Measurements from ENCODE around the gene USP5.
"Not testable (repeated sequence)": the region's sequence is repeated elsewhere in the genome, so short reads cannot be mapped to it uniquely, and the experiment has no call there.

The USP5 gene

GRCh38 chr12:6887460-6887859 is 35.5 kb downstream of the USP5 start:
- DNase-seq (ENCODE audit: low spot score): no peak

DNA sequence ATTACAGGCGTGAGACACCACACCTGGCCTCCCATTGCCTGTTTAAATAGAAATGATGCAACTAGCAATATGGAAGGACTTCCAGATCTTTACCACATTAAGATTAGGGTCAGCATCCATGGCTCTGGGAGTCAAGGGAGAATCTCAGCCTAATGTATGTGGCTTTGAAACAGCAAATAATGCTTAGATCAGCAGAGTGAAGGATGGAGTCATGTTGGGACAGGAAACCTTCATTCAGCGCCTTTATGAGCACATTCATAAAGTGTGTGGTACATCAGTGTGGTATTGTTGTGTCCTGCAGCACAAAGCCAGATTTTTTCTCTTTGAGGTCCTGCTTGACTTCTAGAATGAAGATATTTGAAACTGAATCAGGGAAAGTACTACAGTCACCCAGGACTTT is 36.4 kb downstream of the USP5 start:
- DNase-seq (ENCODE audit: low spot score): no peak

GRCh38 chr12:6888794-6889193 is 36.8 kb downstream of the USP5 start:
- DNase-seq (ENCODE audit: low spot score): not testable (repeated sequence)

DNA sequence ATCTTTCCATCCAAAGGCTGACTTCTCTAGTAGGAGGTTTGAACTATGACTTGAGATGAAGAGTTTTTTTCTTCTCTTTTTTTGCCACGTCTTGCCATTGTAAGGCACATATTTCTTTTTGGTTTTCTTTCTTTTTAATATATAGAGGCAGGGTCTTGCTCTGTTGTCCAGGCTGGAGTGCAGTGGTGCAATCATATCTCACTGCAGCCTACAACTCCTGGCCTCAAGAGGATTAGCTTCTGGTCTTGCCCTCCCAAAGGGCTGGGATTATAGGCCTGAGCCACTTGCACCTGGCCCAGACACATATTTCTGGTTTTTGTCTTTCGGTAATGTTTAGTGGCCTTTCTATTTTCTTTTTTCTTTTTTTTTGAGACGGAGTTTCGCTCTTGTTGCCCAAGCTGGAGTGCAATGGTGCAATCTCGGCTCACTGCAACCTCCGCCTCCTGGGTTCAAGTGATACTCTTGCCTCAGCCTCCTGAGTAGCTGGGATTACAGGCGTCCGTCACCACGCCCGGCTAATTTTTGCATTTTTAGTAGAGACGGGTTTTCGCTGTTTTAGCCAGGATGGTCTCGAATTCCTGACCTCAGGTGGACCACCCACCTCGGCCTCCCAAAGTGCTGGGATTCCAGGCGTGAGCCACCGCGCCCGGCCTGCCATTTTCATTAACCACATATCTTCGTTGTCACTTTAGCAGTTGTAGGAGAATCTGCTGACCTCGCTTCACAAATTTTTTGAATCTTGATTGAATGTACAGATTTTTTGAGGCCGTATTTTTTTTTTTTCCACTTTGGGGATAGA is 38.0 kb downstream of the USP5 start:
- DNase-seq (ENCODE audit: low spot score): not testable (repeated sequence)

- peak; percentile 95 for DNase-seq (ENCODE audit: low spot score)
Observed at GRCh38 chr12:6890789-6891645, 39.1 kb downstream of the USP5 start.

- DNase-seq (ENCODE audit: low spot score): no peak
Observed at GRCh38 chr12:6891646-6892001, 39.7 kb downstream of the USP5 start.

DNA sequence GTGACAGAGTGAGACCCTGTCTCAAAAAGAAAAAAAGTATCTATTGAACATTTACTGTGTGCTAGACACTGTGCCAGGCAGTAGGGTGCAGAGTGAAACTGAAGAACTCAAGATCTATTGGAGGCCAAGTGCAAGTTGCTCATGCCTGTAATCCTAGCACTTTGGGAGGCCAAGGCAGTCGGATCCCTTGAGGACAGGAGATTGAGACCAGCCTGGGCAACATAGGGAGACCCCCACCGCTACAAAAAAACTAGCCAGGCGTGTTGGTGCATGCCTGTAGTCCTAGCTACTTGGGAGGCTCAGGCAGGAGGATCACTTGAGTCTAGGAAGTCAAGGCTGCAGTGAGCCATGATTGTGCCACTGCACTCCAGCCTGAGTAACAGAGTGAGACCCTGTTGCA is 40.7 kb downstream of the USP5 start:
- not testable (repeated sequence) for DNase-seq (ENCODE audit: low spot score)

DNA sequence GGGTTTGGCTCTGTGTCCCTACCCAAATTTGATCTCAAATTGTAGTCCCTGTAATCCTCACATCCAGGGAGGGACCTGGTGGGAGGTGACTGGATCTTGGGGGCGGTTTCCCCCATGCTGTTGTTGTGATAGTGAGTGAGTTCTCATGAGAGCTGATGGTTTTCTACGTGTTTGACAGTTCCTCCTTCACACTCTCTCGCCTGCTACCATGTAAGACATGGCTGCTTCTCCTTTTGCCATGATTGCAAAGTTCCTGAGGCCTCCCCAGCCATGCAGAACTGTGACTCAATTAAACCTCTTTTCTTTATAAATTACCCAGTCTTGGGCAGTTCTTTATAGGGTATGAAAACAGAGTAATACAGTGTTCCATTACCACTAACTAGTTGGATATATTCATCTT is 42.4 kb downstream of the USP5 start:
- DNase-seq (ENCODE audit: low spot score): no peak

DNA sequence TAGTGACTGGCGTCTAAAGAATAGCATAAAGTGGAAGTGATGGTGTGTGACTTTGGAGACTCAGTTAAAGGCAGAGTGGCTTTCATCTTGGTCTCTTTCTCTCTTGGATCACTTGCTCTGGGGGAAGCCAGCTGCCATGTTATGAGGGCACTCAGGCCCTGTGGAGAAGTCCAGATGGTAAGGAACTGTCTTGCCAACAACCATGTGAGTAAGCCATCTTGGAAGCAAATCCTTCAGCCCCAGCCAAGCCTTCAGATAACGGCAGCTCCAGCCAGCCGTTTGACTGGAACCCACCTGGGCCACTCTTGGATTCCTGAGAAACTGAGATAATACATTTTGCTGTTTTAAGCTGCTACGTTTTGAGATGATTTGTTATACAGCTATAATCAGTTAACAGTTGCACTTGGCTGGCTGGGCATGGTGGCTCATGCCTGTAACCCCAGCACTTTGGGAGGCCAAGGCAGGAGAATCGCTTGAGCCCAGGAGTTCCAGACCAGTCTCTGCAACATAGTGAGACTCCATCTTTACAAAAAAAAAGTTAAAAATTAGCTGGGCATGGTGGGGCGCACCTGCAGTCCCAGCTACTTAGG is 45.0 kb downstream of the USP5 start:
- peak; percentile 94 for DNase-seq (ENCODE audit: low spot score)

DNA sequence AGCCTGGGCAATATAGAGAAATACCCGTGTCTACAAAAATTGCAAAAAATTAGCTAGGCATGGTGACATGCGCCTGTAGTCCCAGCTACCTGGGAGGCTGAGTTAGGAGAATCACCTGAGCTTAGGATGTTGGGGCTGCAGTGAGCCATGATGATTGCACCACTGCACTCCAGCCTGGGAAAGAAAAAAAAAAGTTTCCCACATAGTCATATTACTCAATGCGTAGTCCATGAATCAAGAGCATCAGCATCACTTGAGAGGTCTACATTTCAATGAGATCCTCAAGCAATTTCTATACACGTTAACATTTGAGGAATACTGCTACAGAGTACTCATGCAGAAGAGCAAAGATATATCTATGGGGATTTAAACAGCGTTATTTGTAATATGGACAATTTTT is 47.5 kb downstream of the USP5 start:
- DNase-seq (ENCODE audit: low spot score): no peak

DNA sequence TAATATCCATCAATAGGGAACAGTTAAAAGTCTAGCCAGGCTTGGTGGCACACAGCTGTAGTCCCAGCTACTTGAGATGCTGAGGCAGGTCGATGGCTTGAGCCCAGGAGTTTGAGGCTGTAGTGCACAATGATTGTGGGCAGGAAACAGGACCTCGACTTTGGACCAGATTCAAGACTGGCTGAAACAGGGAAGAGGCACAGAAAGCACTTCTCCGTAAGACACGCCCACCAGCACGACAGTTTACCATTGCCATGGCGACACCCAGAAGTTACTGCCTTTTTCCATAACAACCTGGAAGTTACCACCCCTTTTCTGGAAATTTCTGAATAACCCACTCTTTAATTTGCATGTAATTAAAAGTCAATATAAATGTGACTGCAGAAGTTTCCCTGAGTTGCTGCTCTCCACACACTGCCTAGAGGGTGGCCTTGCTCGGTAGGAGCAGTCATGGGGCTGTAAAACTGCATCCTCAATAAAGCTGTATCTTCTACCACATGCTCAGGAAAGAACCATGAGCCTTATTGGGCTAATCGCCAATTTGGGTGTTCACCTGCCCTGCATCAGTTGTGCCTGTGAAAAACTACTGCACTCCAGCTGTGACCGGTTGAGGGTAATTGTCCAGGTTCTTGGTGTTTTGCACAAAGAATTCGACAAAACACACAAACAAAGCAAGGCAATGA is 48.0 kb downstream of the USP5 start:
- DNase-seq (ENCODE audit: low spot score): peak; percentile 41

DNA sequence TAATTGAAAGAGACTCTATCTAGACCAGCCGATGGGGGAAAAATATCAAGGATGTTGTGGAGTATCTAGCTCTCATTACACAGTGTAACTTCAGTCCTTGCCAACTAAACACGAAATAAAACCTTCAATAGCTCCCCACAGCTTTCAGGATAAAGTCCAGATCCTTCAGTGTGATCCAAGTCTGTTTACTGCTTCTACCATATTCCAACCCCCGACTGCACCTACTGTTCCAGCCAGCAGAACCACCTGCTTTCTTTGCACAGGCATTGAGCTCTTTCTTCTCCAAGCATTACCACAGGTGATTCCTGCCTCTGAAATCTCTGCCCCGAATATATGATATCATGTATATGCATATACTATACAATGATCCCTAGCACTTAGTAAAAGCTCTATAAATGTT is 50.5 kb downstream of the USP5 start:
- peak; percentile 76 for DNase-seq (ENCODE audit: low spot score)

- no peak for DNase-seq (ENCODE audit: low spot score)
Observed at GRCh38 chr12:6903722-6904121, 51.8 kb downstream of the USP5 start.

DNA sequence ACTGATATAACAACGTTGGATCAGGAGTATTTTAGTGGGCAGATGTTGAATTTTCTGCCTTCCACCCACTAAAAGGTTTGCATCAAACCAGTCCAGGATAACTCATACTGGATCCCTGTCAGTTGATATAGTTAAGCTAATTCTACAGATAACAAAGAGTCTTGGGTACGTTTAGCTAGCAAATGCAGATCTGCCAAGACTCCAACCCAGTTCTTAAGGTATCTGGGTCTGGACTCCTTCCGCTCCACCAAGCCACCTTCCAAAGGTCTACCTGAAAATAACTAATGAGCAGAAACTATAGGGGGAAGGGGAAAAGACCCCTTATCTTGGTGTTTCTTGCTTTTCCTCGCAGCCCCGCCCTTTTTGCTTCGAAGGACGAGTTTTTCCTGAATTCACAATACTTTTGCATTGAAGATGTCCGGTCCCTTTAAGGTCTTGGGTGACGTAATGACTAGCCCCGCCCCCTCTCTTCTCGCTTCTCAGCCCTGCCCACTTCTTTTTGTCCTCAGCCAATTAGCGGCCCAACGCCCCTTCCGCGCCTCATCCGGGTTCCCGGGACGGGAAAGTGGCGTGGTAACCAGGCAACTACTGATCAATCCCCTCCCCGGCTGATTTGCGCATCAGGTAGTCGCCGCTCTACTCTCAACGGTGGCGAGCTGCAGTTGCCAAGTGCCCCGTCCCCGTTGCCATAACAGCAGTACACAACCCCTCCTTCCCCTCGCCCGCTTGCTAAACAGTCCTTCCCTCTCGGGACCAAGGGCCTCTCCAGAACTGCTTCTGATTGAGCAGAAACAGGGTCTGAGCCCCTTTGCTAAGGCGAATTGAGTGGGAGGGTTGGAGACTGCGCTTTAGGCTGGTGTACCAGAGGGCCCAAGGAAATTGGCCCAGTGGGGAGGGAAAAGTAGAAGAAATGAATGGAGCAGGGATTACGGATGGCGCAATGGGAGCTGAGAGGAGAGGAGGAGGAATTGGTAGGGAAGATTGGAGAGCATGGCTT is 52.6 kb downstream of the USP5 start, which contains the start of gene LRRC23:
Gene LRRC23, plus strand, starts transcription at position 543 of the 997 bp plus-strand sequence. CDS start 812 bp downstream, outside the sequence.
- peak; percentile 99 for DNase-seq (ENCODE audit: low spot score)

- DNase-seq (ENCODE audit: low spot score): no peak
Observed at GRCh38 chr12:6905414-6906040, 53.6 kb downstream of the USP5 start.

DNA sequence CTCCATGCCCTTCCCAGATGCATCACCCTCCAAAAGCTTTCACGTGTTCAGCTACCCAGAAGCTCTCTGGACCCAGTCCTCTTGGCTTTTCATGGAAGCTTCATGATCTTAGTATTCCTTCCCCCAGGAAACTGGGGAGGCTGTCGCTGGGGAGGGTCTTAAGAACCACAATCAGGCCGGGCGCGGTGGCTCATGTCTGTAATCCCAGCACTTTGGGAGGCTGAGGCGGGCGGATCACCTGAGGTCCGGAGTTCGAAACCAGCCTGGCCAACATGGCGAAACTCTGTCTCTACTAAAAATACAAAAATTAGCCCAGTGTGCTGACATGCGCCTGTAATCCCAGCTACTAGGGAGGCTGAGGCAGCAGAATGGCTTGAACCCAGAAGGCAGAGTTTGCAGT is 56.2 kb downstream of the USP5 start:
- DNase-seq (ENCODE audit: low spot score): not testable (repeated sequence)

GRCh38 chr12:6909421-6910145 is 57.6 kb downstream of the USP5 start:
- DNase-seq (ENCODE audit: low spot score): no peak

GRCh38 chr12:6912164-6912935 is 60.4 kb downstream of the USP5 start:
- no peak for DNase-seq (ENCODE audit: low spot score)

All from cerebellar cortex (tissue), 1 donor.